ENCODE results near the gene JMJD6.
A peak's percentile ranks its signal among the peaks of the same experiment; 100 is the strongest.

DNA sequence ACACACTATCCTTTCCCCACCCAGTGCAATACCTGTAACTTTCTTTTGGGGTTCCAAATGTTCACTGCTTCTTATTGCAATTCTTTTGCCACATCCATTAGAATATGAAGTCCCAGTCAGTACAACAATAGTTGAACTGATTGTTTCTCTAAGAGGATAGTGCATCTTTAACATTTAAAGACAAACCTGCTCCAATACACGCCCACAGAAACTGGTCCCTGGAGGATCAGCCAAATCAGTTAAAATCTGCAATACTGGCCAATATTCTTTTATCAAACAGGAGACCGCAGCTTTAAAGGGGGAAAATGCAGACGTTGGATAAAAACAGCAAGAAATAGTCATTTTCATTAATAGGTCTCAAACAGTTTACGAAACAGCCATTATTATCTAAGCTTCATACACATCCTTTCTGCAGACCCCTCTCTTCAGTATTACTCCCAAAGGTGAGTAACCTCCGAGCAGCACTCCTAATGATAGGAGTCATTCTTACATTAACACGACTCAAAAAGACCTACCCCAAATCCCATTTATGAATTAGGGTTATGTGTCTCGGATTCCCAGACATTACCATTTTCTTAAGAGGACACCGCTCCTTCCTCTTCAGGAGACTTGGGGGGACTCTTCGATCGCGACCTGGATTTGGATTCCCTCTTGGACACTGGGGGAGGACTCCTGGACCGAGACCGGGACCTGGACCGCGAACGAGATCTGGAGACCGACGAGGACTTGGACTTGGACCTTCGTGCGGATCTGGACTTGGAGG lies 9.4 kb upstream of the JMJD6 start:
- TF ChIP-seq POLR2AphosphoS5 (IDR thresholded peaks at IDR 0.05; ENCODE audit: low read depth, low read length) (0 out of 2 replicates have a peak, but pooled peaks have one; percentile 67), POLR2A (IDR thresholded peaks at IDR 0.05; ENCODE audit: low read depth, low read length) (peak; percentile 47; the same call in 1 of the 2 replicates)
